OCI-LY1 (cell line): ENCODE data around the gene OR1L6.

ENCODE experiments used
- H2AFZ ChIP-seq: fragments of 200-600 bp; sonication (generic), shearing (Covaris generic); 2 replicates; pipeline ENCODE4 v1.6.0; 2014; ENCODE audit warnings: antibody characterized with exemption, mild to moderate bottlenecking, low read length
- H3F3A ChIP-seq: fragments of 200-600 bp; sonication (generic), shearing (Covaris generic); 2 replicates; pipeline ENCODE4 v1.6.0; 2014; ENCODE audit warnings: mild to moderate bottlenecking, antibody characterized with exemption, low read length, moderate library complexity; ENCODE audit not compliant: insufficient read depth
- H3K27ac ChIP-seq: fragments of 200-600 bp; sonication (generic); 2 replicates; pipeline ENCODE4 v1.5.1; 2014; ENCODE audit warnings: low read length, mixed run types, mild to moderate bottlenecking, low read depth; ENCODE audit not compliant: poor library complexity, severe bottlenecking
- H3K27me3 ChIP-seq: fragments of 200-600 bp; sonication (generic); 2 replicates; pipeline ENCODE4 v1.6.0; 2014; ENCODE audit warnings: antibody characterized with exemption, mild to moderate bottlenecking, low read length, moderate library complexity; ENCODE audit not compliant: insufficient read depth
- H3K36me3 ChIP-seq: fragments of 200-600 bp; sonication (generic); 2 replicates; pipeline ENCODE4 v1.6.1; 2014; ENCODE audit warnings: mild to moderate bottlenecking, antibody characterized with exemption, low read length, moderate library complexity, mixed read lengths; ENCODE audit not compliant: insufficient read depth
- H3K4me1 ChIP-seq: fragments of 200-600 bp; sonication (generic); 2 replicates; pipeline ENCODE4 v1.5.1; 2014; ENCODE audit warnings: mild to moderate bottlenecking, low read length, moderate library complexity; ENCODE audit not compliant: insufficient read depth, severe bottlenecking
- H3K4me2 ChIP-seq: fragments of 200-600 bp; sonication (generic), shearing (Covaris generic); 2 replicates; pipeline ENCODE4 v1.6.1; 2014; ENCODE audit warnings: low read length
- H3K4me3 ChIP-seq: fragments of 200-600 bp; sonication (generic); 2 replicates; pipeline ENCODE4 v1.5.1; 2014; ENCODE audit warnings: low read length, low read depth, mild to moderate bottlenecking, mixed read lengths; ENCODE audit not compliant: poor library complexity, severe bottlenecking
- H3K79me2 ChIP-seq: fragments of 200-600 bp; shearing (Covaris generic); 2 replicates; pipeline ENCODE4 v1.6.1; 2016; ENCODE audit warnings: mixed run types, low read length, mixed read lengths; ENCODE audit not compliant: insufficient read depth
- H3K9ac ChIP-seq: fragments of 200-600 bp; sonication (generic), shearing (Covaris generic); 2 replicates; pipeline ENCODE4 v1.6.1; 2014; ENCODE audit warnings: mild to moderate bottlenecking, low read length, mixed read lengths
- H3K9me2 ChIP-seq: fragments of 200-600 bp; sonication (generic), shearing (Covaris generic); 2 replicates; pipeline ENCODE4 v1.6.1; 2014; ENCODE audit warnings: low read depth, mild to moderate bottlenecking, low read length, mixed read lengths
- H3K9me3 ChIP-seq: fragments of 200-600 bp; shearing (Covaris generic); 2 replicates; pipeline ENCODE4 v1.6.1; 2014; ENCODE audit warnings: low read length, mixed read lengths
- H4K20me1 ChIP-seq: fragments of 200-600 bp; sonication (generic), shearing (Covaris generic); 2 replicates; pipeline ENCODE4 v1.6.0; 2016; ENCODE audit warnings: mild to moderate bottlenecking, low read length; ENCODE audit not compliant: insufficient read depth
- CTCF ChIP-seq: fragments of 200-600 bp; sonication (generic), shearing (Covaris generic); IDR thresholded peaks from 2 replicates; pipeline ENCODE4 v1.5.1; 2017; ENCODE audit warnings: mild to moderate bottlenecking, antibody characterized with exemption, low read length, moderate library complexity, mixed read lengths
- EZH2 ChIP-seq: fragments of 200-600 bp; sonication (generic), shearing (Covaris generic); IDR thresholded peaks from 2 replicates; pipeline ENCODE4 v1.8.0; 2017; ENCODE audit warnings: borderline replicate concordance, mixed run types, mild to moderate bottlenecking, antibody characterized with exemption, low read length, moderate library complexity, mixed read lengths

OR1L6 gene

DNA sequence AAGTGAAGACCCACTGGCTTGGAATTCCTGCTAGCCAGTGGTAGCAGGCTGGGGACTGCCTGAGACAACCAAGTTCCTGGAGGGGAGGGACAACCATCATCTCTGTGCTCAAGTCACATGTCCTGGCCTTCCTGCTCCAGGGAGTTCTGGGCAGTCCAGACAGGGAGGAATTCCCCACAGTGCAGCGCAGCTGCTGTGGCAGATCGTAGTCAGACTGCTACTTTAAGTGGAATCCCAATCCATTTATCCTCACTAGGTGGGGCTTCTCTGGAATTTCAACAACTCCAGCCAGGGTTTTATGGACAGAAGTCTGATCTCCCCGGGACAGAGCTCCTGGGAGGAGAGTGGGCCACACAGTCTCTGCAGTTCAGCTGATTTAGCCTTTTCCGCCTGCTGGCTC, 25.7 kb downstream of the OR1L6 start:
- TF ChIP-seq CTCF (no peak), EZH2 (no peak)
- Histone ChIP-seq H3K4me2 (no peak overlapping the region), H3K27ac (no peak overlapping the region), H3K36me3 (no peaks in the 10 kb centered on the region), H3K27me3 (no peaks in the 10 kb centered on the region), H3K4me1 (no peaks in the 10 kb centered on the region), H4K20me1 (no peaks in the 10 kb centered on the region), H3K9me2 (no peaks in the 10 kb centered on the region), H2AFZ (no peak overlapping the region), H3F3A (no peaks in the 10 kb centered on the region), H3K9ac (no peak overlapping the region), H3K4me3 (no peak overlapping the region), H3K79me2 (no peaks in the 10 kb centered on the region), H3K9me3 (no peaks in the 10 kb centered on the region)

- H3K27ac ChIP-seq, result no peak overlapping the region
- no peaks in the 10 kb centered on the region for H3K4me1 ChIP-seq
- H3K4me2 ChIP-seq, result no peak overlapping the region
- H3K4me3 ChIP-seq, result no peak overlapping the region
- H3K36me3 ChIP-seq, result no peaks in the 10 kb centered on the region
- H3K9me2 ChIP-seq, result no peaks in the 10 kb centered on the region
- H3F3A ChIP-seq, result no peaks in the 10 kb centered on the region
- H3K27me3 ChIP-seq, result no peaks in the 10 kb centered on the region
- no peaks in the 10 kb centered on the region for H4K20me1 ChIP-seq
- no peak overlapping the region for H3K9ac ChIP-seq
- no peak overlapping the region for H2AFZ ChIP-seq
- no peaks in the 10 kb centered on the region for H3K9me3 ChIP-seq
- H3K79me2 ChIP-seq, result no peaks in the 10 kb centered on the region
- TF ChIP-seq CTCF (no peak), EZH2 (no peak)
Observed at GRCh38 chr9:122777052-122777451, 34.9 kb downstream of the OR1L6 start.

- no peak overlapping the region for H3K27ac ChIP-seq
- no peaks in the 10 kb centered on the region for H4K20me1 ChIP-seq
- H3K9me3 ChIP-seq, result no peaks in the 10 kb centered on the region
- TF ChIP-seq CTCF (no peak), EZH2 (no peak)
- no peaks in the 10 kb centered on the region for H3K79me2 ChIP-seq
- no peak overlapping the region for H2AFZ ChIP-seq
- H3F3A ChIP-seq, result no peaks in the 10 kb centered on the region
- H3K4me1 ChIP-seq, result no peaks in the 10 kb centered on the region
- H3K36me3 ChIP-seq, result no peaks in the 10 kb centered on the region
- no peak overlapping the region for H3K4me3 ChIP-seq
- no peak overlapping the region for H3K9ac ChIP-seq
- H3K9me2 ChIP-seq, result no peaks in the 10 kb centered on the region
- H3K27me3 ChIP-seq, result no peaks in the 10 kb centered on the region
- no peak overlapping the region for H3K4me2 ChIP-seq
Observed at GRCh38 chr9:122777935-122778627, 36.0 kb downstream of the OR1L6 start.
